Neural cell (in vitro differentiated cells): Measurements from ENCODE around the gene SMOC1. TPM values are rescaled to one million over a fixed set of nuclear protein-coding genes. Genes with fewer than 3 reads are reported as not detected.

Source experiments
- H2AFZ ChIP-seq: fragments of 200-600, 300-800 bp; sonication (generic), shearing (Covaris generic); 2 replicates; pipeline ENCODE4 v1.6.0; 2014; ENCODE audit warnings: low read depth, mild to moderate bottlenecking, antibody characterized with exemption, low read length, moderate library complexity
- H3F3A ChIP-seq: fragments of 200-600 bp; shearing (Covaris generic); 2 replicates; pipeline ENCODE4 v1.6.1; 2016; ENCODE audit warnings: mild to moderate bottlenecking, moderate library complexity, mixed read lengths, antibody characterized with exemption, low read length; ENCODE audit not compliant: insufficient read depth, poor library complexity, severe bottlenecking
- H3K27ac ChIP-seq: fragments of 200-600, 300-800 bp; sonication (generic), shearing (Covaris generic); 2 replicates; pipeline ENCODE4 v1.5.1; 2014; ENCODE audit warnings: mild to moderate bottlenecking, low read length, moderate library complexity
- H3K27me3 ChIP-seq: fragments of 300-800, 200-600 bp; sonication (generic), shearing (Covaris generic); 2 replicates; pipeline ENCODE4 v1.6.0; 2014; ENCODE audit warnings: mild to moderate bottlenecking, low read depth, low read length, moderate library complexity; ENCODE audit not compliant: insufficient read depth
- H3K36me3 ChIP-seq: fragments of 300-800, 200-600 bp; sonication (generic), shearing (Covaris generic); 2 replicates; pipeline ENCODE4 v1.5.1; 2014; ENCODE audit warnings: mild to moderate bottlenecking, antibody characterized with exemption, low read length, moderate library complexity; ENCODE audit not compliant: insufficient read depth
- H3K4me2 ChIP-seq: fragments of 300-800, 200-600 bp; sonication (generic), shearing (Covaris generic); 2 replicates; pipeline ENCODE4 v1.6.0; 2014; ENCODE audit warnings: mild to moderate bottlenecking, low read length
- H3K4me3 ChIP-seq: fragments of 300-800, 200-600 bp; sonication (generic), shearing (Covaris generic); 2 replicates; pipeline ENCODE4 v1.5.1; 2014; ENCODE audit warnings: mild to moderate bottlenecking, low read length, moderate library complexity
- H3K79me2 ChIP-seq: fragments of 200-600 bp; shearing (Covaris generic); replicated peaks from 2 replicates; pipeline ENCODE4 v1.6.0; 2014; ENCODE audit warnings: mild to moderate bottlenecking, low read length, moderate library complexity; ENCODE audit not compliant: insufficient read depth
- H3K9ac ChIP-seq: fragments of 300-800, 200-600 bp; sonication (generic), shearing (Covaris generic); 2 replicates; pipeline ENCODE4 v1.6.1; 2016; ENCODE audit warnings: mild to moderate bottlenecking, low read length, mixed read lengths
- H3K9me2 ChIP-seq: fragments of 200-600 bp; shearing (Covaris generic); 2 replicates; pipeline ENCODE4 v1.6.1; 2016; ENCODE audit warnings: mild to moderate bottlenecking, low read length, mixed read lengths; ENCODE audit not compliant: insufficient read depth
- H3K9me3 ChIP-seq: fragments of 200-600, 300-800 bp; sonication (generic), shearing (Covaris generic); 2 replicates; pipeline ENCODE4 v1.6.1; 2016; ENCODE audit warnings: mild to moderate bottlenecking, mixed run types, low read length, moderate library complexity, mixed read lengths
- H4K20me1 ChIP-seq: fragments of 200-600 bp; shearing (Covaris generic); 2 replicates; pipeline ENCODE4 v1.6.1; 2016; ENCODE audit warnings: mild to moderate bottlenecking, mixed run types; ENCODE audit not compliant: insufficient read depth
- CTCF ChIP-seq: fragments of 450-650 bp; IDR thresholded peaks from 2 replicates; pipeline ENCODE4 v1.5.1; 2014; ENCODE audit warnings: antibody characterized with exemption, mild to moderate bottlenecking, moderate library complexity; ENCODE audit not compliant: poor library complexity, severe bottlenecking
- EP300 ChIP-seq: fragments of 450-650 bp; conservative IDR thresholded peaks from 2 replicates; pipeline ENCODE4 v1.6.1; 2014; ENCODE audit warnings: antibody characterized with exemption, mild to moderate bottlenecking, moderate library complexity; ENCODE audit not compliant: poor library complexity, severe bottlenecking
- EZH2 ChIP-seq: fragments of 200-600, 300-800 bp; shearing (Covaris generic), sonication (generic); IDR thresholded peaks from 2 replicates; pipeline ENCODE4 v1.6.1; 2014; ENCODE audit warnings: antibody characterized with exemption, low read length, borderline replicate concordance, mild to moderate bottlenecking; ENCODE audit not compliant: insufficient read depth, poor library complexity, severe bottlenecking
- MXI1 ChIP-seq: fragments of 450-650 bp; conservative IDR thresholded peaks from 2 replicates; pipeline ENCODE4 v1.6.1; 2014; ENCODE audit warnings: antibody characterized with exemption, mild to moderate bottlenecking; ENCODE audit not compliant: poor library complexity, severe bottlenecking
- POLR2AphosphoS5 ChIP-seq: IDR thresholded peaks from 2 replicates; pipeline ENCODE4 v1.6.1; 2012
- SMC3 ChIP-seq: fragments of 450-650 bp; conservative IDR thresholded peaks from 2 replicates; pipeline ENCODE4 v1.6.1; 2014; ENCODE audit warnings: antibody characterized with exemption, mild to moderate bottlenecking, moderate library complexity; ENCODE audit not compliant: poor library complexity
- TAF1 ChIP-seq: IDR thresholded peaks from 2 replicates; pipeline ENCODE4 v1.6.1; 2012; ENCODE audit warnings: low read depth
- polyA plus RNA-seq: library from polyadenylated mRNA; depleted of rRNA; stranded (reverse); fragments of >200 nt; gene quantifications from 2 replicates; pipeline ENCODE4 v1.2.3, GENCODE V29; 2014
- TF ChIP-seq, protein P1 (sequence below): IDR thresholded peaks from 2 replicates; pipeline ENCODE4 v1.6.1; 2012; ENCODE audit warnings: borderline replicate concordance

Gene SMOC1
- polyA plus RNA-seq, 1 donor from 2014 or later, result 8.7 TPM

DNA sequence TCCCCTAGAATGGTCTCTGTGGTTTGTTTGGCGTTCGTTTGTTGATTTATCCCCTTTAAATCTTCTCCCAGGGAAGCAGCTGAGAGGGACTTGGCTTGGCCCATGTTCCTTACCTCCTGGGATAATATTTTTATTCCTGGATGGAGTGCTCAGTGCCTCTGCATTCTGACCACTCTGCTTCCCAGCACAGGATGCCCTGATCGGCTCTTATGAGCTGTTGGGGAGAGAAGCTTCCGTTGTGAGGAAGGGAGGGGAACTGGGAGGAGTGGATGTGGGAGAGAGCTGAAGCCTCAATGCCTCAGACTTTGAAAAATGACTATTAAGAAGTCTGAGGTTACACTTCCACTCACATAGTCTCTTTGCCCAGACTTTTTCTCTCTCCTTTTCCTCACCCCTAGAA is 114.8 kb downstream of the SMOC1 start:
- Histone ChIP-seq H3F3A (no peaks in the 10 kb centered on the region), H3K27ac (no peak overlapping the region), H3K9ac (no peak overlapping the region), H3K9me2 (no peaks in the 10 kb centered on the region), H3K9me3 (no peaks in the 10 kb centered on the region), H3K27me3 (no peaks in the 10 kb centered on the region), H2AFZ (no peak overlapping the region), H3K4me2 (no peak overlapping the region), H4K20me1 (no peaks in the 10 kb centered on the region), H3K79me2 (no peaks in the 10 kb centered on the region), H3K4me3 (no peak overlapping the region), H3K36me3 (no peaks in the 10 kb centered on the region)
- no peak for TF ChIP-seq EZH2
- TF ChIP-seq CTCF, result no peak

DNA sequence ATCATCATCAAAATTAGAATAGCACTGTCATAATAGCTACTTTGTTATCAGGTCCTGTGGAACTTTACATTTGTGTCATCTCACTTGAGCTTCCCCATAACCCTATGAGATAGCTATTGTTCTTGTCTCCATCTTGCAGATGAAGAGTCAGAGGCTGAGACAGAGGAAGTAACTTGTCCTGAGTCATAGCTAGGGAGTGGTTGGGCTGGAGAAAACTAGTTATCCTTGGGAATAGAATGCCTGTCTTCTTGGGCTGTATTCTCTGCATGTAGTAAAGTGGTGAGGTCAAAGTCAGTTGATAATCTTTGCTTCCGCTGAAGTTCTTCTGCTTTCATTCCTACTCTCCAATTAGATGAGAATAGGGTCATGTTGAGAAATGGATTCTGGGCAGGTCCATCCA is 117.0 kb downstream of the SMOC1 start:
- Histone ChIP-seq H3F3A (no peaks in the 10 kb centered on the region), H3K4me2 (no peak overlapping the region), H3K79me2 (no peaks in the 10 kb centered on the region), H3K4me3 (no peak overlapping the region), H3K9ac (no peak overlapping the region), H3K27me3 (no peaks in the 10 kb centered on the region), H2AFZ (no peak overlapping the region), H3K9me3 (no peaks in the 10 kb centered on the region), H3K36me3 (no peaks in the 10 kb centered on the region), H3K27ac (no peak overlapping the region), H3K9me2 (no peaks in the 10 kb centered on the region), H4K20me1 (no peaks in the 10 kb centered on the region)
- TF ChIP-seq EP300, result no peak
- TF ChIP-seq MXI1, result no peak
- no peak for TF ChIP-seq EZH2
- no peak for TF ChIP-seq CTCF
- no peak for TF ChIP-seq SMC3
- TF ChIP-seq POLR2AphosphoS5, result no peak
- no peak for TF ChIP-seq TAF1
- TF ChIP-seq, protein P1, sequence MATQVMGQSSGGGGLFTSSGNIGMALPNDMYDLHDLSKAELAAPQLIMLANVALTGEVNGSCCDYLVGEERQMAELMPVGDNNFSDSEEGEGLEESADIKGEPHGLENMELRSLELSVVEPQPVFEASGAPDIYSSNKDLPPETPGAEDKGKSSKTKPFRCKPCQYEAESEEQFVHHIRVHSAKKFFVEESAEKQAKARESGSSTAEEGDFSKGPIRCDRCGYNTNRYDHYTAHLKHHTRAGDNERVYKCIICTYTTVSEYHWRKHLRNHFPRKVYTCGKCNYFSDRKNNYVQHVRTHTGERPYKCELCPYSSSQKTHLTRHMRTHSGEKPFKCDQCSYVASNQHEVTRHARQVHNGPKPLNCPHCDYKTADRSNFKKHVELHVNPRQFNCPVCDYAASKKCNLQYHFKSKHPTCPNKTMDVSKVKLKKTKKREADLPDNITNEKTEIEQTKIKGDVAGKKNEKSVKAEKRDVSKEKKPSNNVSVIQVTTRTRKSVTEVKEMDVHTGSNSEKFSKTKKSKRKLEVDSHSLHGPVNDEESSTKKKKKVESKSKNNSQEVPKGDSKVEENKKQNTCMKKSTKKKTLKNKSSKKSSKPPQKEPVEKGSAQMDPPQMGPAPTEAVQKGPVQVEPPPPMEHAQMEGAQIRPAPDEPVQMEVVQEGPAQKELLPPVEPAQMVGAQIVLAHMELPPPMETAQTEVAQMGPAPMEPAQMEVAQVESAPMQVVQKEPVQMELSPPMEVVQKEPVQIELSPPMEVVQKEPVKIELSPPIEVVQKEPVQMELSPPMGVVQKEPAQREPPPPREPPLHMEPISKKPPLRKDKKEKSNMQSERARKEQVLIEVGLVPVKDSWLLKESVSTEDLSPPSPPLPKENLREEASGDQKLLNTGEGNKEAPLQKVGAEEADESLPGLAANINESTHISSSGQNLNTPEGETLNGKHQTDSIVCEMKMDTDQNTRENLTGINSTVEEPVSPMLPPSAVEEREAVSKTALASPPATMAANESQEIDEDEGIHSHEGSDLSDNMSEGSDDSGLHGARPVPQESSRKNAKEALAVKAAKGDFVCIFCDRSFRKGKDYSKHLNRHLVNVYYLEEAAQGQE, result no peak
